ENCODE measurements around the gene PTPN14.

DNA sequence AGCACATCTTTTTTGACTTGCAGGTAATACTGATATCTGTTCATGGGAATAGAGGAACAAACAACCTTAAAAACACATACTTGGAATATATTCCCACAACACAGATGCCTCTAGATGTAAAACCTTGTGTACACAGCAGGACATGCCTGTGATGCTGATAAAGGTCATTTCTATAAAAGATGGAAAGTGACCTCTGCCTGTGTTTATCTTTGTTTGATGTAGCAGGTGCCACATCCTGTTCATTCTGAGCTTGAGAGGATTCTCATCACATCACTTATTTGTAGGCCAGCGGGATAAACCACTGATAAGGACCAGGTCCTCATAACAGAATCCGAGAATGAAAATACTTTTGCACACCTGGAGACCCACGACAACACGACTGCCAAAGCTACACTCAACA lies 136.7 kb downstream of the PTPN14 start:
- TF ChIP-seq, protein P1, sequence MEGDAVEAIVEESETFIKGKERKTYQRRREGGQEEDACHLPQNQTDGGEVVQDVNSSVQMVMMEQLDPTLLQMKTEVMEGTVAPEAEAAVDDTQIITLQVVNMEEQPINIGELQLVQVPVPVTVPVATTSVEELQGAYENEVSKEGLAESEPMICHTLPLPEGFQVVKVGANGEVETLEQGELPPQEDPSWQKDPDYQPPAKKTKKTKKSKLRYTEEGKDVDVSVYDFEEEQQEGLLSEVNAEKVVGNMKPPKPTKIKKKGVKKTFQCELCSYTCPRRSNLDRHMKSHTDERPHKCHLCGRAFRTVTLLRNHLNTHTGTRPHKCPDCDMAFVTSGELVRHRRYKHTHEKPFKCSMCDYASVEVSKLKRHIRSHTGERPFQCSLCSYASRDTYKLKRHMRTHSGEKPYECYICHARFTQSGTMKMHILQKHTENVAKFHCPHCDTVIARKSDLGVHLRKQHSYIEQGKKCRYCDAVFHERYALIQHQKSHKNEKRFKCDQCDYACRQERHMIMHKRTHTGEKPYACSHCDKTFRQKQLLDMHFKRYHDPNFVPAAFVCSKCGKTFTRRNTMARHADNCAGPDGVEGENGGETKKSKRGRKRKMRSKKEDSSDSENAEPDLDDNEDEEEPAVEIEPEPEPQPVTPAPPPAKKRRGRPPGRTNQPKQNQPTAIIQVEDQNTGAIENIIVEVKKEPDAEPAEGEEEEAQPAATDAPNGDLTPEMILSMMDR (IDR thresholded peaks at IDR 0.05): no peak
- TF ChIP-seq POLR2A (IDR thresholded peaks at IDR 0.05): no peak

Measured in lower leg skin (tissue), 3 donors.